GM18508 (cell line): ENCODE results near the gene ICE2.
"Not testable (repeated sequence)": the region's sequence is repeated elsewhere in the genome, so short reads cannot be mapped to it uniquely, and the experiment has no call there.

Source experiments
- ATAC-seq: cut with Tn5 transposase; IDR thresholded peaks from one replicate; pipeline ENCODE4 v1.9.1; 2021; ENCODE audit warnings: moderate number of reproducible peaks; ENCODE audit not compliant: insufficient read depth, unreplicated experiment

The ICE2 gene

GRCh38 chr15:60411774-60412425, 67.0 kb downstream of the ICE2 start:
- ATAC-seq: no peak

- ATAC-seq: not testable (repeated sequence)
These were observed 68.6 kb downstream of the ICE2 start for GRCh38 chr15:60410350-60410749.

GRCh38 chr15:60408463-60408981, 70.4 kb downstream of the ICE2 start:
- ATAC-seq: no peak

- no peak for ATAC-seq
These were observed 71.5 kb downstream of the ICE2 start for GRCh38 chr15:60407415-60407805.

GRCh38 chr15:60406513-60407414, 72.2 kb downstream of the ICE2 start:
- no peak for ATAC-seq

GRCh38 chr15:60405399-60405798, 73.5 kb downstream of the ICE2 start:
- no peak for ATAC-seq

GRCh38 chr15:60404351-60404750, 74.6 kb downstream of the ICE2 start:
- not testable (repeated sequence) for ATAC-seq

GRCh38 chr15:60400944-60401343, 78.0 kb downstream of the ICE2 start:
- no peak for ATAC-seq

GRCh38 chr15:60399931-60400330, 79.0 kb downstream of the ICE2 start:
- ATAC-seq: no peak

GRCh38 chr15:60399246-60399915, 79.6 kb downstream of the ICE2 start:
- ATAC-seq: no peak

GRCh38 chr15:60397772-60398445, 81.0 kb downstream of the ICE2 start, which contains the start of gene ANXA2:
ANXA2 (minus strand) TSS chr15:60397986; CDS start chr15:60386075, 11,911 bp downstream.
- peak; percentile 35 for ATAC-seq

- no peak for ATAC-seq
These were observed 81.8 kb downstream of the ICE2 start for GRCh38 chr15:60396958-60397771.

- ATAC-seq: no peak
These were observed 82.4 kb downstream of the ICE2 start for GRCh38 chr15:60396560-60396957.

GRCh38 chr15:60396100-60396499, 82.8 kb downstream of the ICE2 start:
- ATAC-seq: no peak

GRCh38 chr15:60395276-60396011, 83.5 kb downstream of the ICE2 start:
- ATAC-seq: no peak

GRCh38 chr15:60394689-60395097, 84.2 kb downstream of the ICE2 start:
- no peak for ATAC-seq

GRCh38 chr15:60392986-60393790, 85.8 kb downstream of the ICE2 start:
- no peak for ATAC-seq

GRCh38 chr15:60392601-60392985, 86.3 kb downstream of the ICE2 start:
- no peak for ATAC-seq
